ENCODE results near the gene BLMH.

BLMH gene

GRCh38 chr17:30243002-30243401 lies 48.7 kb downstream of the BLMH start:
- DNase-seq (ENCODE audit: insufficient read length, low spot score): no peak
- no peak for FAIRE-seq
- no peak for TF ChIP-seq CTCF (IDR thresholded peaks at IDR 0.05; ENCODE audit: insufficient read depth, missing control alignments)

DNA sequence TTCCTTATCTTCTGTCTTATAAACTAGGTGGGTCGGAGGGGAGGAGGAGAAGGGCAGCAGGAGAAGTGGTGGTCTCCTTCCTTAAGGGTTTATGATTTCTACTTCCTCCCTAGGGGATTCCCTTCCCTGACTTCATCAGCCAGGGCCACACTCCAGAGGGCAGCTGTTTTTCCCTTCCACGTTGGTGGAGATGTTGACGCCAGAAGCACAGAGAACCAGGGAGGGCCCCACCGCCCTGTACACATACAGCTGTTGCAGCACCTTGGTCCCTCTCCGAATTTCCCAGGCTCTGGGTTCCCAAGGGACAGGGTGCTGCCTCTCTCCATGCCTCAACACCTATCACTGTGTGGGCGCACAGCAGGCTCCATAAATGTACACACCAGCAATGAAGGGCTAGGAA lies 50.7 kb downstream of the BLMH start:
- FAIRE-seq (no peak), DNase-seq (ENCODE audit: insufficient read length, low spot score) (no peak)
- no peak for TF ChIP-seq CTCF (IDR thresholded peaks at IDR 0.05; ENCODE audit: insufficient read depth, missing control alignments)

- FAIRE-seq (no peak), DNase-seq (ENCODE audit: insufficient read length, low spot score) (no peak)
- TF ChIP-seq CTCF (IDR thresholded peaks at IDR 0.05; ENCODE audit: insufficient read depth, missing control alignments): no peak
Measured at GRCh38 chr17:30240177-30240576, 51.6 kb downstream of the BLMH start.

- TF ChIP-seq CTCF (IDR thresholded peaks at IDR 0.05; ENCODE audit: insufficient read depth, missing control alignments): no peak
- FAIRE-seq: no peak
- no peak for DNase-seq (ENCODE audit: insufficient read length, low spot score)
Measured at GRCh38 chr17:30239089-30239462, 52.7 kb downstream of the BLMH start.

- FAIRE-seq (no peak), DNase-seq (ENCODE audit: insufficient read length, low spot score) (no peak)
- TF ChIP-seq CTCF (IDR thresholded peaks at IDR 0.05; ENCODE audit: insufficient read depth, missing control alignments): no peak
Measured at GRCh38 chr17:30238387-30239088, 53.2 kb downstream of the BLMH start.

DNA sequence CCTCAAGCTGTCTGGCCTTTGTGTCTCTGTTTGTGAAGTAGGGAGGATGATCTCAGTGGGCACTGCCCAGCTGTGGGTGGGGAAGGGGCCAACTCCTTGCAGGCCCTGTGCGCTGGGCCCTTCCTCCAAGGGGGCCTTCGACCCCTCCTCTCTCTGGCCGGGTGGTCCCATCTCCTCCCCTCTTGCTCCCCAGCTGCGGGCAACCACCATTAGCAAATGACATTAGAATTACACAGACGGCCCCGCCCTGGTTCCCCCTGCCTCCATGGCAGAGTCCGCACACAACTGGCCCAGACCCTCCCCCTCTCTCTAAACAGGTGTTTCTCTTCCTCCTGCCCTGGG lies 53.8 kb downstream of the BLMH start:
- DNase-seq (ENCODE audit: insufficient read length, low spot score): no peak
- FAIRE-seq: no peak
- TF ChIP-seq CTCF (IDR thresholded peaks at IDR 0.05; ENCODE audit: insufficient read depth, missing control alignments): no peak

DNA sequence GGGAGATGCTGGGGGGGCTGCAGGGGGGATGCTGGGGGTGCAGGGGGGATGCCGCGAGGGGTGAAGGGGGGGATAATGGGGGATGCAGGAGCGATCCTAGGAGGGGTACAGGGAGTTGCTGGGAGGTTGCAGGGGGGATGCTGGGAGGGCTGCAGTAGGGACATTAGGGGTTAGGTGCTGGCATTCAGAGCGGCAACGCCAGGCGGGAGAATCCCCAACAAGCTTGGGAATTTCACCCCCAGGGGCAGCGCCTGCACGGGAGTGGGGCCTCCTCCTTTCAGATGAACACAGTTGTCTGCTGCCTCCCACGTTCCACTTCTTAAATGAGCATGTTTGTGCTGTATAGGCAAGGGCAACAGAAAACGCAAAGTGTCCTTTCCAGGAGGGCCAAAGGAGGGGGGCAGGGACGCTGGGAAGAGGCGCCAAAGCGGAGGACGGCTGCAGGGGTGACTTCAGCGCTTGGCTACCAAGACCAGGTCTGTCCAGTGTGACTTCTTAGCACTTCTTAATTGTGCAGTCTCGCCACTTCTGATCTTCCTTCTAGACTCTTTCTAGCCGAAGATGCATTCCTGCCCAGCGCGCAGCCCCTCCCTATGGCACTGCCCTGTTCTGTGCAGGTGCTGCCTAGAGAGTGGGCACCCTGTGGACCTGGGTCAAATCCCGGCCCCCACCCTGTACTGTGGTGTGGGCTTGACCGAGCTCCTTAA lies 54.3 kb downstream of the BLMH start:
- no peak for TF ChIP-seq CTCF (IDR thresholded peaks at IDR 0.05; ENCODE audit: insufficient read depth, missing control alignments)
- DNase-seq (ENCODE audit: insufficient read length, low spot score) (no peak), FAIRE-seq (no peak)
